ENCODE measurements around the gene PM20D1.

DNA sequence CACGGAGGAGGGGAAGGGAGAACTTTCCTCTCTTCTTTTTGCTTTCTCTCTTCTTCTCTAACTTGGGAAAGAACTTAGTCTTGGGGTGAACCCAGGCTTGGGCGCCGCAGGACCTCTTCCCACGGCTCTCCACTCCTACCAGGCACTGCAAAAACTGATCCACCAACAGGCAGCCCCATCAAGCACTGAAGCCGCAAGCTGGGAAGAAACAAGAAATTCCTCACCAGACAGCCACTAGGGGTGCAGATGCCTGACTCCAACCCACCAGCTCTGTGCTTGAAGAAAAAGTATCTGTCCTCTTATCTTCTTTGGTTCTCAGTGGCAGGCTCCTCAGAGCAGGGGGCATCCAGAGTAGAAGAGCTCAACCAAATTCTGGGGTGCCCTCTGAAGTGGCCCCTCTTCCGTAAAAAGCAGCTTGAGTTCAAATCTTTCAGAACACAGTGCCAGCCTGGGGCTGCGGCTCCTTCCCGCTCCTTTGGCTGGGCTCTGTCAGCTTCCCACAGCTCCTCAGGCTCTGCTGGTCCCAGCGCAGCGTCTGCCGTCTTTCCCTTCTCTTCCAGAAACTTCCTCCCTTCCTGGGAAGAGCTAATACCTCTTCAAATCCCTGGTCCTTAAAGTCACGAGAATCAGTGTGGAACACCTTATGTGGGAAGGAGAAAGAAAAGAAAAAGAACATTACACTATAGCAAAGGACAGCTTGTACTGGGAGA, 39.3 kb downstream of the PM20D1 start:
- TF ChIP-seq CTCF (IDR thresholded peaks at IDR 0.05; ENCODE audit: poor library complexity) (peak; percentile 22), EZH2 (IDR thresholded peaks at IDR 0.05; ENCODE audit: borderline replicate concordance) (no peak)
